CD4-positive, alpha-beta T cell (primary cell): ENCODE measurements around the gene FBLN2. TPM values are rescaled to one million over a fixed set of nuclear protein-coding genes. Genes with fewer than 3 reads are reported as not detected.
A peak's percentile ranks its signal among the peaks of the same experiment; 100 is the strongest.

Source experiments
- ATAC-seq: fragments of 200-7000 bp; cut with Tn5 transposase; one replicate; pipeline ENCODE4 v1.10.0; 2022; ENCODE audit warnings: mild to moderate bottlenecking; ENCODE audit not compliant: poor library complexity
- CTCF ChIA-PET: fragments of 350-600 bp; sonication (Branson Sonifier 250); formaldehyde crosslinking; loops from one replicate; lab custom pipeline; 2021; ENCODE audit warnings: antibody characterized with exemption, inconsistent platforms; lab: Charles Lee
- POLR2A ChIA-PET: fragments of 350-600 bp; sonication (Branson Sonifier 250); formaldehyde crosslinking; loops from one replicate; lab custom pipeline; 2021; ENCODE audit warnings: antibody characterized with exemption, inconsistent platforms; lab: Charles Lee
- DNase-seq, 14 experiments: peaks; one replicate each; pipeline ENCODE4 v3.0.0-alpha.2; 2013 to 2020; ENCODE audit warnings: mixed read lengths in 2 of 14
- H3K27ac ChIP-seq, 2 donors: one replicate each; pipeline versions ENCODE4 v1.5.1 to v1.7.0; 2013; ENCODE audit warnings: low read length in 2 of 2, low read depth in 1 of 2, mild to moderate bottlenecking in 1 of 2
- H3K27me3 ChIP-seq, 2 experiments: 1 replicate in 1 of 2; 2 replicates in 1 of 2; pipeline versions ENCODE4 v1.6.1 to v1.7.0; 2013; ENCODE audit warnings: low read length in 2 of 2, control low read depth in 1 of 2, mild to moderate bottlenecking in 1 of 2, moderate library complexity in 1 of 2; ENCODE audit not compliant: insufficient read depth in 2 of 2, control insufficient read depth in 1 of 2
- H3K36me3 ChIP-seq: one replicate; pipeline ENCODE4 v1.6.1; 2013; ENCODE audit warnings: low read length, control low read depth; ENCODE audit not compliant: insufficient read depth
- H3K4me1 ChIP-seq: one replicate; pipeline ENCODE4 v1.6.1; 2013; ENCODE audit warnings: low read length, control low read depth; ENCODE audit not compliant: insufficient read depth
- H3K4me3 ChIP-seq: one replicate; pipeline ENCODE4 v1.5.1; 2013; ENCODE audit warnings: mild to moderate bottlenecking, low read length, moderate library complexity
- H3K9me3 ChIP-seq, 2 experiments: 1 replicate in 1 of 2; 2 replicates in 1 of 2; pipeline versions ENCODE4 v1.6.1 to v1.7.0; 2013; ENCODE audit warnings: low read length in 2 of 2, mild to moderate bottlenecking in 2 of 2, control low read depth in 1 of 2, moderate library complexity in 1 of 2; ENCODE audit not compliant: control insufficient read depth in 1 of 2, insufficient read depth in 1 of 2
- H3K27ac Mint-ChIP-seq: one replicate; pipeline ENCODE4 v1.8.0; 2020; ENCODE audit warnings: mixed read lengths
- H3K27me3 Mint-ChIP-seq: one replicate; pipeline ENCODE4 v1.8.0; 2021; ENCODE audit warnings: mixed read lengths
- H3K36me3 Mint-ChIP-seq: one replicate; pipeline ENCODE4 v1.8.0; 2021; ENCODE audit warnings: low read depth, mixed read lengths
- H3K4me1 Mint-ChIP-seq: one replicate; pipeline ENCODE4 v1.8.0; 2021; ENCODE audit warnings: low read depth, mixed read lengths
- H3K4me3 Mint-ChIP-seq: one replicate; pipeline ENCODE4 v1.8.0; 2020; ENCODE audit warnings: mild to moderate bottlenecking, mixed read lengths
- H3K9me3 Mint-ChIP-seq: one replicate; pipeline ENCODE4 v1.8.0; 2020; ENCODE audit warnings: mixed read lengths
- CTCF ChIP-seq: fragments of 200-600 bp; IDR thresholded peaks from one replicate; pipeline ENCODE4 v1.8.0; 2022; ENCODE audit warnings: antibody characterized with exemption, mild to moderate bottlenecking
- intact Hi-C, 2 experiments: fragments of 100-400 bp; cut with DNase I in 1 of 2; cut with micrococcal nuclease in 1 of 2; formaldehyde crosslinking; loops; one replicate each; pipeline versions ENCODE4 v1.15.1 to v1.9.0; 2023 to 2025; cut with DNase I, micrococcal nuclease
- total RNA-seq, 174 experiments: library from RNA in 2 of 174; stranded (reverse) in 2 of 174; gene quantifications; one replicate each; pipeline ENCODE4 v1.2.3 and lab custom pipeline; 2021 to 2026

FBLN2 gene
- total RNA-seq, 2 experiments from 2014 or later, result 0.19 to 0.25 TPM

- peak; percentile 39 for TF ChIP-seq CTCF
Observed at GRCh38 chr3:13655061-13655913, 106.4 kb downstream of the FBLN2 start.

GRCh38 chr3:13656584-13657301, 107.8 kb downstream of the FBLN2 start:
- intact Hi-C loops, result loop anchor here (1.0 to 10.0 kb wide), 5 partner anchors 224 to 808 kb away; partner anchors contain the start of genes CHCHD4 (in 1 of the 2), LSM3 (in 1 of the 2), SLC6A6 (in 1 of the 2) and TMEM43 (in 1 of the 2)
- Histone ChIP-seq H3K4me1 (peaks cover 50% of the 10 kb centered on the region), H3K9me3 (no peaks in the 10 kb centered on the region), H3K4me3 (no peak overlapping the region), H3K36me3 (no peaks in the 10 kb centered on the region), H3K27me3 (peaks cover 2 to 4% of the 10 kb centered on the region in 2 experiments), H3K27ac (no peak overlapping the region)
- Mint-ChIP-seq H3K4me1 (peaks cover 40% of the 10 kb centered on the region), H3K27ac (no peak overlapping the region), H3K27me3 (peaks cover 7% of the 10 kb centered on the region), H3K4me3 (no peak overlapping the region), H3K9me3 (no peaks in the 10 kb centered on the region), H3K36me3 (no peaks in the 10 kb centered on the region)
- ChIA-PET CTCF (interaction anchor here (1.2 to 8.3 kb wide), 5 partner anchors 8 to 240 kb away, joined by 4 to 166 read pairs (median 21); partner anchors contain the start of genes HDAC11 and WNT7A), POLR2A (interaction anchor here (1.5 to 3.5 kb wide), 3 partner anchors 210 to 228 kb away, joined by 7 to 37 read pairs (median 18); partner anchors contain the start of gene WNT7A)
- TF ChIP-seq CTCF, result no peak
- ATAC-seq (no peak), DNase-seq (no peak)

More at GRCh38 chr3:13655061-13655913, 106.4 kb downstream of the FBLN2 start:
- Mint-ChIP-seq H3K9me3 (no peaks in the 10 kb centered on the region), H3K4me1 (peaks cover 51% of the 10 kb centered on the region), H3K27ac (peak overlapping the region; percentile 59), H3K27me3 (peaks cover 11% of the 10 kb centered on the region), H3K36me3 (no peaks in the 10 kb centered on the region), H3K4me3 (peak overlapping the region; percentile 82)
- ATAC-seq (no peak), DNase-seq (peak in 9 of 14 experiments; percentile 15 to 67 (median 30))
- CTCF ChIA-PET, result interaction anchor here (1.0 to 8.3 kb wide), 4 partner anchors 67 to 228 kb away, joined by 3 to 166 read pairs (median 16); partner anchors contain the start of gene WNT7A
- Histone ChIP-seq H3K27me3 (peaks cover 2 to 4% of the 10 kb centered on the region in 2 experiments), H3K27ac (no peak overlapping the region), H3K4me1 (peaks cover 60% of the 10 kb centered on the region), H3K4me3 (peak overlapping the region; percentile 28), H3K9me3 (no peaks in the 10 kb centered on the region), H3K36me3 (no peaks in the 10 kb centered on the region)
- intact Hi-C loops, result loop anchor here in 1 of 2 experiments (10.0 kb wide), 4 partner anchors 470 to 810 kb away; partner anchors contain the start of genes CHCHD4, LSM3, SLC6A6 and TMEM43
- POLR2A ChIA-PET, result interaction anchor here (0.6 to 5.1 kb wide), 7 partner anchors 172 to 813 kb away, joined by 3 to 35 read pairs (median 4); partner anchors contain the start of genes HDAC11 and WNT7A
